NCI-H345 treated with DMSO at 0.1 percent for 48 hours (cell line): Measurements from ENCODE around the gene KCNH8.

Experiments used
- DNase-seq: peaks from one replicate; lab custom pipeline; 2025; ENCODE audit not compliant: unreplicated experiment; lab: John Stamatoyannopoulos, UW

Gene KCNH8

GRCh38 chr3:19473971-19474580 is 325.8 kb downstream of the KCNH8 start:
- DNase-seq, result no peak

- no peak for DNase-seq
These were observed 328.0 kb downstream of the KCNH8 start for GRCh38 chr3:19476281-19476680.

GRCh38 chr3:19485267-19485666 is 337.0 kb downstream of the KCNH8 start:
- no peak for DNase-seq

GRCh38 chr3:19487386-19487785 is 339.1 kb downstream of the KCNH8 start:
- no peak for DNase-seq

- no peak for DNase-seq
These were observed 340.6 kb downstream of the KCNH8 start for GRCh38 chr3:19488939-19489338.

GRCh38 chr3:19489936-19490335 is 341.6 kb downstream of the KCNH8 start:
- no peak for DNase-seq

GRCh38 chr3:19506171-19506570 is 357.9 kb downstream of the KCNH8 start:
- no peak for DNase-seq

GRCh38 chr3:19522305-19522704 is 374.0 kb downstream of the KCNH8 start:
- DNase-seq, result no peak

GRCh38 chr3:19526071-19526470 is 377.8 kb downstream of the KCNH8 start:
- no peak for DNase-seq

- DNase-seq, result no peak
These were observed 379.4 kb downstream of the KCNH8 start for GRCh38 chr3:19527746-19528145.

- no peak for DNase-seq
These were observed 383.1 kb downstream of the KCNH8 start for GRCh38 chr3:19531426-19531825.

- no peak for DNase-seq
These were observed 391.4 kb downstream of the KCNH8 start for GRCh38 chr3:19539518-19540392.

GRCh38 chr3:19540464-19540863 is 392.2 kb downstream of the KCNH8 start:
- no peak for DNase-seq

- DNase-seq, result no peak
These were observed 393.0 kb downstream of the KCNH8 start for GRCh38 chr3:19541284-19541683.

- DNase-seq, result no peak
These were observed 395.0 kb downstream of the KCNH8 start for GRCh38 chr3:19543212-19543841.

GRCh38 chr3:19547665-19548464 is 399.6 kb downstream of the KCNH8 start:
- no peak for DNase-seq

- no peak for DNase-seq
These were observed 411.6 kb downstream of the KCNH8 start for GRCh38 chr3:19559724-19560442.

- DNase-seq, result no peak
These were observed 425.3 kb downstream of the KCNH8 start for GRCh38 chr3:19573644-19574043.

GRCh38 chr3:19574268-19574667 is 426.0 kb downstream of the KCNH8 start:
- DNase-seq, result no peak

- DNase-seq, result no peak
These were observed 428.0 kb downstream of the KCNH8 start for GRCh38 chr3:19576343-19576742.
